Activated CD8-positive, alpha-beta memory T cell treated with anti-CD3 and anti-CD28 coated beads for 48 hours (primary cell): ENCODE measurements around the gene PINLYP.
A peak's percentile ranks its signal among the peaks of the same experiment; 100 is the strongest.
"Not testable (repeated sequence)": the region's sequence is repeated elsewhere in the genome, so short reads cannot be mapped to it uniquely, and the experiment has no call there.

Source experiments
- DNase-seq, 3 experiments: peaks; one replicate each; pipeline ENCODE4 v3.0.0-alpha.2; 2020; ENCODE audit warnings: low read depth in 2 of 3, low spot score in 2 of 3

Gene PINLYP

GRCh38 chr19:43578787-43579186 lies 3.2 kb downstream of the PINLYP start:
- DNase-seq: no peak

GRCh38 chr19:43581467-43581866 lies 5.9 kb downstream of the PINLYP start:
- no peak for DNase-seq

DNA sequence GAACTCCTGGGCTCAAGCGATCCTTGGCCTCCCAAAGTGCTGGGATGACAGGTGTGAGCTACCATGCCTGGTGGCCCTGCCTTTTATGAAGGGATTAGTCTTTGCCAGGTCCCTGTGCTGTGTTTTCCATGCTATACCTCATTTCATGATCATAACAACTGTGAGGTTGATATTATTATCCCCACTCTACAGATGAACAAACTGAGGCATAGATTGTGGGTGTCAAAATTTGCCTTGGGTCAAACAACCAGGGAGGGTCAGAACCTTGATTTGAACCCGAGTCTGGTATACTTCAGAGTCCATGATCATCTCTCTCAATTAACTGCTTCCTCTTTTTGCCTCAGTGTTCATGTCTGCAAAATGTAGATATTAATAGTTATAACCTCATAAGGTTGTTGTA lies 6.9 kb downstream of the PINLYP start:
- no peak for DNase-seq

DNA sequence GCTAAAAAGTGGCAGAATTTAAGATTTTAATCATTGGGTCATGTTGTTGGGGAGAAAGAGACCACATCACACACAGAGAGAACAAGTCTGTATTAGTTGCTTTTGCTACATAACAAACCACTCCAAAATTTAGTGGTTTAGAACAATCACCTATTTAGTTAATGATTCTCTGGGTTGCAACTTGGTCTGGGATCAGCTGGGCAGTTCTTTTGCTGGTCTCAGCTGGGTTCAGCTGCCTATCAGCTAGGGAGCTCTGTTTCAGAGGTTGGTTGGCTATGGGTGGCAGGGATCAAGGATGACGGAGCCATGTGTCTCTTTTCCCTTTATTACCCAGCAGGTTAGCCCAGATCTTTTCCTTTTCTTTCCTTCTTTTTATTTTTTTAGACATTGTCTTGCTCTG lies 8.9 kb downstream of the PINLYP start:
- DNase-seq: no peak

GRCh38 chr19:43586346-43586745 lies 10.7 kb downstream of the PINLYP start:
- no peak for DNase-seq

GRCh38 chr19:43587029-43587428 lies 11.4 kb downstream of the PINLYP start:
- DNase-seq: not testable (repeated sequence)

DNA sequence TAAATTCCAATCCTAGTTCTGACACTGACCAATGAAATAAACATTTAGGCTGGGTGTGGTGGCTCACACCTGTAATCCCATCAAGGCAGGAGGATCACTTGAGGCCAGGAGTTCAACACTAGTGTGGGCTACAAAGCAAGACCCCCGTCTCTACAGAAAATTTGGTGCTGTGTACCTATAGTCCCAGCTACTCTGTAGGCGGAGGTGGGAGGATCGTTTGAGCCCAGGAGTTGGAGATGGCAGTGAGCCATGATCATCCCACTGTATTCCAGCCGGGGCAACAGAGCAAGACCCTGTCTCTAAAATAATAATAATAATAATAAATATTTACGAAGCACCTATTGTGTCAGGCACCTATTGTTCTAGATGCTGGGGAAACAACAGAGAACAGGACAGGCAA lies 13.7 kb downstream of the PINLYP start:
- DNase-seq: no peak

GRCh38 chr19:43589678-43590077 lies 14.1 kb downstream of the PINLYP start:
- DNase-seq: no peak

DNA sequence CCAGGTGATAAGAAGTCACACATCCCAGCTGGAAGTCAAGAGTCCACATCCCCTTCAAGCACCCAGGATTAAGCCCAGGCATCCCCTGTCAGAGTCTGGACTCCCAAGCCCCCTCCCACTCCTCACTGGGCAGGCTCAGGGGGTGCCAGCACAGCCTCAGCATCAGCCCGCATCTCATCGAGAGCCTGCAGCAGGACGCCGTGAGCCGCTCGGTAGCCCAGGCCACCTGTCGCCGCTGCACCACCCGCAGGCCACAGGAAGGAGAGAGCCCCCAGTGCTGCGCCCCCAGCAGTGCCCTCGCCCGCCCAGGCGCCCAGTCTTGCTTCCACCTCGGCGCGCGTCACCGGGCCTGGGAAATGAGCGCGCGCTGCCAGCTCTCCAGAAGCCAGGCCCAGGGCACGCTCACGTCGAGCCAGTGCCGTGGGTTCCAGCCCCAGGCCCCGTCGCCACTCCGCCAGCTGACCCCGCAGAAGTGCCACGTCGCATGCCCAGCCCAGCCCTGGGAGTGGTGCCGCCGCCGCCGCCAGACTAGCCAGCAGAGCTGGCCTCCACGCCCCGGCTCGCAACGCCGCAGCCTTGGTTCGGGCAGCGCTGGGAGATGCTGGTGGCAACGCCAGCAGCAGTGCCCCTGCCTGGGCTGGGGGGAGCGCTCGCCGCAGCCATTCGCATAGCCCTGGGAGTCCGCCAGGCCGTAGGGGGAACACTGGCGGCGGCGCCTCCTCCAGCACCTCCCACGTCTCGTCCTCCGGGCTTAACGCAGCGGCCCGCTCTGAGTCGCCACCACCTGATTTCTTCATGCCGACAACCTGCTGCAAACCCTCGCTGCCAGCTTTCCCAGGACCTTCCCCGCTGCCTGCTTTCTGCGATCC lies 16.5 kb downstream of the PINLYP start:
- no peak for DNase-seq

- DNase-seq: no peak
Measured at GRCh38 chr19:43592800-43593350, 17.3 kb downstream of the PINLYP start.

GRCh38 chr19:43594081-43594697 lies 18.6 kb downstream of the PINLYP start:
- DNase-seq: no peak

- DNase-seq: peak; percentile 39 to 56 (median 54)
Measured at GRCh38 chr19:43594710-43595604, 19.4 kb downstream of the PINLYP start.

GRCh38 chr19:43595605-43595998 lies 20.0 kb downstream of the PINLYP start:
- no peak for DNase-seq

- DNase-seq: peak; percentile 99 to 100 (median 99)
Measured at GRCh38 chr19:43595999-43596841, 20.6 kb downstream of the PINLYP start, which contains the start of the genes IRGQ and ZNF576. IRGQ (minus strand) TSS chr19:43596134; CDS start chr19:43595338, 796 bp downstream. ZNF576 (plus strand) TSS chr19:43596595; CDS start chr19:43597109, 514 bp downstream.

DNA sequence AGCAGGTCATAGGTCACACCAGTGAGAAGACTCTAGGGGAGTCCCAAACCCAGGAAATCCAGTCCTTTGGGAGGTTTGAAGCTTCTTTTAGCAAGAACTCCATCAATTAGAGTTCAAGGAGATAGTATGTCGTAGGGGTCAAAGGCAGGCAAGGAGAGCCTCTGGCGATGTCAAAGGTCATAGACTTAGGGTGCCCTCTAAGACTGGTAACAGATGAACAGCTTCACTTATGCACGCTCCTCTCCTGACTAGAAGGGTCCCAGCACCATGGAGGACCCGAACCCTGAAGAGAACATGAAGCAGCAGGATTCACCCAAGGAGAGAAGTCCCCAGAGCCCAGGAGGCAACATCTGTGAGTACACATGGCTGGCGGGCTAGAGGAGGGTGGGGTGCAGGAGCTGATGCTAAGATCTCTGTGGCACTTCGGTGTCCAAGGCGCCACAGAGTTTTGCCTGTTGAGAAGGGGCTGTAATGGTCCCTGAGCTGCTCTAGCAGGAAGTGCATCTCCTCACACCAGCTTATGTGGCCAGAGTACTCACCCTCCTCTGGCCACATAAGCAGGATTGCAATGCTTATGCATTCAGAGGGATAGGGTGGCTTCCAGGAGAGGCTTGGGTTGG lies 21.4 kb downstream of the PINLYP start:
- DNase-seq: no peak

DNA sequence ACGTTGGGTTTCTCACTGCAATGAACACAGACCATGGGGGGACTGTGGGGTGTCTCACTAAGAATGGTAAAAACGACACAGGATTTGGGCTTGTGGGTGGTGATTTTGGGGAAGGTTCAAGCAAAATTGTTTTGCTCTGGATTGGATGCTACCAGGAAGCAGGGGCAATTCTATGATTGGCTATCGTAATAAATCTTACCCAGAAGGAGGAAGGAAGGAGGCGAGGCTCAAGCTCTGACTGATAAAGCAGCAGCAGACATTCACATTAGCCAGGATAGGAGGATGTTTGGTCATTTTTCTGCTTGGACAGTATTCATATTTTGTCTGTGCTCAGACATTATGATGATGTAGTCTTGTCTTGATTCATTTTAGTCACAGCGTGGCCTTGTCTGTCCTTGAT lies 22.3 kb downstream of the PINLYP start:
- no peak for DNase-seq

- no peak for DNase-seq
Measured at GRCh38 chr19:43598445-43599240, 23.0 kb downstream of the PINLYP start.

GRCh38 chr19:43599635-43600295 lies 24.2 kb downstream of the PINLYP start:
- no peak for DNase-seq
